Duodenal mucosa (tissue), 2 donors: Measurements from ENCODE around the gene ILDR2.

Source experiments
- H3K27ac ChIP-seq: one replicate; pipeline ENCODE4 v1.7.0; 2013; ENCODE audit warnings: low read depth, low read length
- H3K27me3 ChIP-seq, 2 donors: one replicate each; pipeline ENCODE4 v1.7.0; 2013; ENCODE audit warnings: low read length in 2 of 2, control low read depth in 1 of 2; ENCODE audit not compliant: insufficient read depth in 2 of 2, control insufficient read depth in 1 of 2
- H3K36me3 ChIP-seq, 2 donors: one replicate each; pipeline ENCODE4 v1.7.0; 2013; ENCODE audit warnings: low read length in 2 of 2, control low read depth in 1 of 2; ENCODE audit not compliant: insufficient read depth in 2 of 2, control insufficient read depth in 1 of 2
- H3K4me1 ChIP-seq, 2 donors: one replicate each; pipeline ENCODE4 v1.7.0; 2013; ENCODE audit warnings: low read length in 2 of 2, control low read depth in 1 of 2; ENCODE audit not compliant: insufficient read depth in 2 of 2, control insufficient read depth in 1 of 2
- H3K4me3 ChIP-seq, 2 donors: one replicate each; pipeline ENCODE4 v1.7.0; 2013; ENCODE audit warnings: low read length in 2 of 2, low read depth in 1 of 2
- H3K9ac ChIP-seq, 2 donors: one replicate each; pipeline ENCODE4 v1.7.0; 2013; ENCODE audit warnings: low read length in 2 of 2, low read depth in 1 of 2
- H3K9me3 ChIP-seq, 2 donors: one replicate each; pipeline ENCODE4 v1.7.0; 2013; ENCODE audit warnings: low read length in 2 of 2, control low read depth in 1 of 2; ENCODE audit not compliant: control insufficient read depth in 1 of 2

Gene ILDR2

GRCh38 chr1:166972193-166972592 is 3.1 kb downstream of the ILDR2 start:
- no peak overlapping the region for H3K4me3 ChIP-seq
- peaks cover 0 to 4% of the 10 kb centered on the region in 2 donors for H3K4me1 ChIP-seq
- H3K27me3 ChIP-seq = peaks cover 35 to 60% of the 10 kb centered on the region in 2 donors
- no peaks in the 10 kb centered on the region for H3K9me3 ChIP-seq
- H3K27ac ChIP-seq = no peak overlapping the region
- no peaks in the 10 kb centered on the region for H3K36me3 ChIP-seq
- H3K9ac ChIP-seq = no peak overlapping the region

DNA sequence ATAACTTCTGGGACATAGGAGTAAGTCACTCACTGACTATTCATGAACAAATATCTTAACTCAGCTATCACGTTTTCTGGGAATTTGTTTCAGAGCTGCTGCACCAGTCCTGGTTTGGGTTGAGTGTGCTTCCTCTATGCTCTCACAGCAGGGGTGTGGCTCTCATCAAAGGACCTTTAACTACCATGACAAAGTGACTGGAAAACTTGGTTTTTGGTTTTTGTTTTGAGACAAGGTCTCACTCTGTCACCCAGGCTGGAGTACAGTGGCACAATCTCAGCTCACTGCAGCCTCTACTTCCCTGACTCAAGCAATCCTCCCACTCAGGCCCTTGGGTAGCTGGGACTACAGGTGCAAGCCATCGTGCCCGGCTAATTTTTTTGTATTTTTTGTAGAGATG is 4.1 kb downstream of the ILDR2 start:
- Histone ChIP-seq H3K36me3 (no peaks in the 10 kb centered on the region), H3K9ac (no peak overlapping the region), H3K27ac (no peak overlapping the region), H3K27me3 (peaks cover 40 to 62% of the 10 kb centered on the region in 2 donors), H3K9me3 (no peaks in the 10 kb centered on the region), H3K4me1 (peaks cover 0 to 2% of the 10 kb centered on the region in 2 donors), H3K4me3 (no peak overlapping the region)

DNA sequence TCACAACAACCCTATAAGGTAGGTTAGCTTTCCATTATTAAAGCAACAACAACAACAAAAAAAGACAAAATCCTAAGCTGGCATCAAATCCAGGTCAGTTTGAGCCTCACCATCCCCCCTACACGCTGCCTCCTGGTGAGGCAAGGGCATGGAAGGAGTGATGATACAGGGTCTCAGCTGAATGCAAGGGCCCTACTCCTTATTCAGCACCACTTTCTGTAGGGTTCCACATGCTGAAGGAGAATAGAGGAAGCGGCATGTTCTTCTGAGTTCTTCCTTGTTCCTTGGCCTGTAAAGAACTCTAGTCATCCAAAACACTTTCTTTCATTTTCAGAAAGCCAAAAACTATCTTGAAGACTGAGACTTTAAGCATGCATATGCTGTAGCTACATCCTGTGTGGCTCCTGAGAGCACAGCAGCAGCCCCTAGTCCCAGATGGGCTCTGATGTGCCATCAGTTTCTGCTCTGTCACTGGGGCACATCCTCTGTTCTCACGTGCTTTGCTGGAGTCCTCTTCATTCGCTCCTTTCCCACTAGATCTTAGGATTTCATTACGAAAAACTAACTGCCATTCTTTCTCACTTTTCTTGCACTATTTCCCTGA is 6.2 kb downstream of the ILDR2 start:
- H3K4me1 ChIP-seq = no peaks in the 10 kb centered on the region
- H3K27ac ChIP-seq = no peak overlapping the region
- H3K4me3 ChIP-seq = no peak overlapping the region
- no peak overlapping the region for H3K9ac ChIP-seq
- no peaks in the 10 kb centered on the region for H3K9me3 ChIP-seq
- no peaks in the 10 kb centered on the region for H3K36me3 ChIP-seq
- H3K27me3 ChIP-seq = peaks cover 37 to 52% of the 10 kb centered on the region in 2 donors

- H3K36me3 ChIP-seq = no peaks in the 10 kb centered on the region
- H3K4me3 ChIP-seq = no peak overlapping the region
- peaks cover 7 to 19% of the 10 kb centered on the region in 2 donors for H3K27me3 ChIP-seq
- H3K27ac ChIP-seq = no peak overlapping the region
- H3K9me3 ChIP-seq = no peaks in the 10 kb centered on the region
- no peaks in the 10 kb centered on the region for H3K4me1 ChIP-seq
- H3K9ac ChIP-seq = no peak overlapping the region
Measured at GRCh38 chr1:166960858-166961474, 14.4 kb downstream of the ILDR2 start.

GRCh38 chr1:166956872-166957271 is 18.5 kb downstream of the ILDR2 start:
- H3K27me3 ChIP-seq = peaks cover 7 to 17% of the 10 kb centered on the region in 2 donors
- H3K9me3 ChIP-seq = no peaks in the 10 kb centered on the region
- no peak overlapping the region for H3K9ac ChIP-seq
- H3K4me3 ChIP-seq = no peak overlapping the region
- H3K4me1 ChIP-seq = no peaks in the 10 kb centered on the region
- H3K36me3 ChIP-seq = no peaks in the 10 kb centered on the region
- H3K27ac ChIP-seq = no peak overlapping the region

GRCh38 chr1:166956057-166956850 is 19.1 kb downstream of the ILDR2 start:
- Histone ChIP-seq H3K36me3 (no peaks in the 10 kb centered on the region), H3K9ac (no peak overlapping the region), H3K27ac (no peak overlapping the region), H3K4me1 (no peaks in the 10 kb centered on the region), H3K27me3 (peaks cover 7 to 12% of the 10 kb centered on the region in 2 donors), H3K4me3 (no peak overlapping the region), H3K9me3 (no peaks in the 10 kb centered on the region)

- Histone ChIP-seq H3K4me3 (no peak overlapping the region), H3K9me3 (no peaks in the 10 kb centered on the region), H3K36me3 (no peaks in the 10 kb centered on the region), H3K27me3 (peaks cover 17 to 18% of the 10 kb centered on the region in 2 donors), H3K27ac (no peak overlapping the region), H3K9ac (no peak overlapping the region), H3K4me1 (no peaks in the 10 kb centered on the region)
Measured at GRCh38 chr1:166953491-166953890, 21.8 kb downstream of the ILDR2 start.

DNA sequence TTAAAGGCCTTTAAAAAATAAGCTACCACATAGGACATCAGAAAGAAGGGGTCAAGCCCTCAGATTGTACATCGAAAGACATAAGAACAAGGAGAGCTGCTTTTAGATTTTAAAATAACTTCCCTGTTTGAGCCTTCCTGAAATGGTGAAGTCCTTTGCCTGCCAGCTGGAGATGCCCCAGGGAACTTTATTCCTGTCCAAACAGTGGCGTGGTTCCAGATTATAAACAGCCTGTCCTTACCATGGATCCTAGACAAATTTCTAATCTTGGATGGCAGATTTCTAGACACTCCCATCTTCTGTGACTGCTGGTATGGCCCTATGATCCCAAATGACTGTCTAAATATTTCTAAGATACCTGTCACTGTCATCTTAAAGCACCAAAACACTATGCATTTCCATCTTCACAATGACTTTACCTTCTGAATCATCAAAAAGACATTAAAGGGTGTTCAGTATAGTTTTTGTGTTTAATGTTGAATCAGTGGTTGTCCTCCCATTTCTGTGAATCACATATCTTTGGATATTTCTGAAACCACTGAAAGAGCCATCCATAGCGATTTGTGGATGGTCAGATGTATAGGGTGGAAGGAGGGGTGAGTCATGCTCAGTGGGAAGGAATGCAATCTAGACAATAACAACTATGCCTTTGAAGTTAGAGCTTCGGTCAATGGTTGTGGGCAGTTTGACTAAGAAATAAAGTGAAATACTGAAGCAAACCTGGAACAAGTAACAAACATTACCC is 23.2 kb downstream of the ILDR2 start:
- Histone ChIP-seq H3K9me3 (no peaks in the 10 kb centered on the region), H3K27me3 (peaks cover 25 to 29% of the 10 kb centered on the region in 2 donors), H3K9ac (no peak overlapping the region), H3K36me3 (no peaks in the 10 kb centered on the region), H3K27ac (no peak overlapping the region), H3K4me3 (no peak overlapping the region), H3K4me1 (no peaks in the 10 kb centered on the region)

GRCh38 chr1:166951050-166951449 is 24.3 kb downstream of the ILDR2 start:
- peaks cover 32 to 35% of the 10 kb centered on the region in 2 donors for H3K27me3 ChIP-seq
- no peak overlapping the region for H3K4me3 ChIP-seq
- H3K9me3 ChIP-seq = no peaks in the 10 kb centered on the region
- H3K9ac ChIP-seq = no peak overlapping the region
- H3K27ac ChIP-seq = no peak overlapping the region
- H3K36me3 ChIP-seq = no peaks in the 10 kb centered on the region
- H3K4me1 ChIP-seq = no peaks in the 10 kb centered on the region

- H3K36me3 ChIP-seq = no peaks in the 10 kb centered on the region
- no peak overlapping the region for H3K27ac ChIP-seq
- H3K4me3 ChIP-seq = no peak overlapping the region
- H3K27me3 ChIP-seq = peaks cover 32 to 39% of the 10 kb centered on the region in 2 donors
- H3K9ac ChIP-seq = no peak overlapping the region
- no peaks in the 10 kb centered on the region for H3K9me3 ChIP-seq
- no peaks in the 10 kb centered on the region for H3K4me1 ChIP-seq
Measured at GRCh38 chr1:166950156-166950555, 25.2 kb downstream of the ILDR2 start.
